Trophoblast cell (in vitro differentiated cells and primary cell): ENCODE measurements around the gene STAMBP.

Experiments
- DNase-seq, 2 donors: peaks; one replicate each; pipeline ENCODE4 v3.0.0-alpha.2; 2016
- H2AFZ ChIP-seq: 2 replicates; pipeline ENCODE4 v1.6.1; 2013; ENCODE audit warnings: low read length, moderate library complexity, mild to moderate bottlenecking; ENCODE audit not compliant: insufficient read depth, poor library complexity
- H2AK5ac ChIP-seq: 2 replicates; pipeline ENCODE4 v1.6.1; 2013; ENCODE audit warnings: mild to moderate bottlenecking, low read length
- H2BK120ac ChIP-seq: 2 replicates; pipeline ENCODE4 v1.6.1; 2013; ENCODE audit warnings: low read length, mild to moderate bottlenecking, moderate library complexity; ENCODE audit not compliant: insufficient read depth, poor library complexity
- H2BK12ac ChIP-seq: 2 replicates; pipeline ENCODE4 v1.6.1; 2013; ENCODE audit warnings: mild to moderate bottlenecking, low read length, moderate library complexity
- H2BK5ac ChIP-seq: 2 replicates; pipeline ENCODE4 v1.6.1; 2013; ENCODE audit warnings: low read length, low read depth, moderate library complexity, mild to moderate bottlenecking; ENCODE audit not compliant: poor library complexity
- H3K14ac ChIP-seq: 2 replicates; pipeline ENCODE4 v1.6.1; 2013; ENCODE audit warnings: mild to moderate bottlenecking, low read length
- H3K18ac ChIP-seq: 2 replicates; pipeline ENCODE4 v1.6.1; 2013; ENCODE audit warnings: mild to moderate bottlenecking, low read length
- H3K23ac ChIP-seq: 2 replicates; pipeline ENCODE4 v1.6.1; 2013; ENCODE audit warnings: low read length
- H3K27ac ChIP-seq: 2 replicates; pipeline ENCODE4 v1.5.1; 2013; ENCODE audit warnings: low read depth, mild to moderate bottlenecking, inconsistent platforms, low read length, moderate library complexity
- H3K27me3 ChIP-seq: 2 replicates; pipeline ENCODE4 v1.6.1; 2013; ENCODE audit warnings: inconsistent platforms, mild to moderate bottlenecking, low read length, moderate library complexity; ENCODE audit not compliant: insufficient read depth
- H3K36me3 ChIP-seq, 2 experiments: 1 replicate in 1 of 2; 2 replicates in 1 of 2; pipeline ENCODE4 v1.6.1; 2013; ENCODE audit warnings: low read length in 2 of 2, mild to moderate bottlenecking in 2 of 2, moderate library complexity in 1 of 2; ENCODE audit not compliant: insufficient read depth in 2 of 2, control insufficient read depth in 1 of 2
- H3K4ac ChIP-seq: 2 replicates; pipeline ENCODE4 v1.6.1; 2013; ENCODE audit warnings: low read depth, mild to moderate bottlenecking, low read length, moderate library complexity
- H3K4me1 ChIP-seq, 2 experiments: 1 replicate in 1 of 2; 2 replicates in 1 of 2; pipeline ENCODE4 v1.6.1; 2013; ENCODE audit warnings: low read length in 2 of 2, mild to moderate bottlenecking in 2 of 2, moderate library complexity in 1 of 2; ENCODE audit not compliant: insufficient read depth in 2 of 2, control insufficient read depth in 1 of 2
- H3K4me2 ChIP-seq: 2 replicates; pipeline ENCODE4 v1.6.1; 2013; ENCODE audit warnings: inconsistent platforms, mild to moderate bottlenecking, low read length, moderate library complexity
- H3K4me3 ChIP-seq: 2 replicates; pipeline ENCODE4 v1.5.1; 2013; ENCODE audit warnings: mild to moderate bottlenecking, low read depth, low read length, inconsistent platforms
- H3K79me1 ChIP-seq: one replicate; pipeline ENCODE4 v1.6.1; 2013; ENCODE audit warnings: low read length
- H3K79me2 ChIP-seq: 2 replicates; pipeline ENCODE4 v1.6.1; 2013; ENCODE audit warnings: low read length, mild to moderate bottlenecking; ENCODE audit not compliant: control insufficient read depth, insufficient read depth, poor library complexity
- H3K9ac ChIP-seq: 2 replicates; pipeline ENCODE4 v1.6.1; 2013; ENCODE audit warnings: mild to moderate bottlenecking, low read length
- H3K9me3 ChIP-seq: 2 replicates; pipeline ENCODE4 v1.6.1; 2013; ENCODE audit warnings: low read depth, mild to moderate bottlenecking, control low read depth, inconsistent platforms, low read length; ENCODE audit not compliant: insufficient read depth
- H4K12ac ChIP-seq: 2 replicates; pipeline ENCODE4 v1.6.1; 2013; ENCODE audit warnings: low read depth, mild to moderate bottlenecking, low read length, moderate library complexity
- H4K8ac ChIP-seq: 2 replicates; pipeline ENCODE4 v1.6.1; 2013; ENCODE audit warnings: low read depth, mild to moderate bottlenecking, low read length, moderate library complexity
- H4K91ac ChIP-seq: one replicate; pipeline ENCODE4 v1.6.1; 2013; ENCODE audit warnings: low read depth, mild to moderate bottlenecking, low read length, moderate library complexity
- WGBS: extraction: QIAGEN DNeasy Blood & Tissue Kit; methylation state at CpG from one replicate; pipeline ENCODE4 v1.1.7; 2013; ENCODE audit warnings: missing lambda C conversion rate; ENCODE audit not compliant: insufficient read length, insufficient coverage; ENCODE audit errors: extremely low coverage; 5-methylcytosine and 5-hydroxymethylcytosine counted together

STAMBP gene

DNA sequence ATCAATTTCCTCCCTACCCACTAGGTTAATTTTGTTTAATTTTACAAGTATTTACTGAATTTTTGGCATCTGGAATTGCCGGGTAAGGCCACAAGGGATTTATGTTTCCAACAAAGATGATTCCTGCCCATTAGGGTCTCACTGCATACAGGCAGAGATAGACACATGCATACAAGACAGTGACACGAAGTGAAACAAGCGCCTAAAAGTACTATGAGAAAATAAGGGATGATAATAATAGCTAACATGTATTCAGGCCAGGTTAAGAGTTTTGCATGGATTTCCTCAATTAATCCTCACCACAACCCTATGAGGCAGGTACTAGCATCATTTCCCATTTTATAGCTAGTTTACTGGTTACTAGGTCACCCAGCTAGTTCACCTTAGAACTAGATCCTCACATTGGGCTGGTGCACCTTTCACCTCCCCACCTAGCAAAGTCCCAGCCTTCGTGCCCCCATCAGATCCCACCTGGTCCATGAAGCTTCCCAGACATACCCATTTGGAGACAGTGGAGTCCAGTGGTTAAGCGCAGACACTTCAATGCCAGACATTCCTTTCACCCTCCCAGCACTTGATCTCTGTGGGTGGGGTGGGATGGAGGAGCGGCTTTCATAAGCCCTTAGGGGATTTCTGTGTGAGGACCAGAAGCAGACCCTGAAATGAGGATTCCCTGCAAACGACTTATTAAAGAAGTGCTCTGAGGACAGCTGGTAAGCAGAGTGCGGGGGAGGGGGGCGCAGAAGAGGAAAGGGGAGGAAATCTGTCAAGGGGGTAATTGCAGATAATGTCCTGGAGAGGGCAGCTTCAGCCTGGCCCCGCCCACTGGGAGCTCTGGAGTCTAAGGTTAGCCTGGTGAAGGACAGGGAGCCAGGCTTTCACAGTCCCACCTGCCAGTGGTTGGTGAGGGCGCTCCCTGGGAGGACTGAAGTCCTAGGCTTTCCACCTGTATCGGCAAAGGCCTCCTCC, 92.1 kb downstream of the STAMBP start:
- H3K36me3 ChIP-seq: no peaks in the 10 kb centered on the region
- H3K4me1 ChIP-seq: peaks cover 5 to 7% of the 10 kb centered on the region in 2 experiments
- H4K8ac ChIP-seq: no peak overlapping the region
- no peak overlapping the region for H2AFZ ChIP-seq
- H4K12ac ChIP-seq: no peak overlapping the region
- H3K4ac ChIP-seq: no peak overlapping the region
- peak in 1 of 2 donors; percentile 47 for DNase-seq
- no peak overlapping the region for H2BK5ac ChIP-seq
- no peak overlapping the region for H3K18ac ChIP-seq
- H3K79me2 ChIP-seq: no peaks in the 10 kb centered on the region
- H3K9ac ChIP-seq: no peak overlapping the region
- no peak overlapping the region for H2BK120ac ChIP-seq
- no peak overlapping the region for H4K91ac ChIP-seq
- no peak overlapping the region for H3K4me2 ChIP-seq
- H2AK5ac ChIP-seq: no peak overlapping the region
- H3K9me3 ChIP-seq: no peaks in the 10 kb centered on the region
- H3K27ac ChIP-seq: no peak overlapping the region
- no CpG with 5 or more reads among the region's 12 CpGs for WGBS
- no peaks in the 10 kb centered on the region for H3K79me1 ChIP-seq
- no peak overlapping the region for H3K23ac ChIP-seq
- H3K4me3 ChIP-seq: no peak overlapping the region
- no peak overlapping the region for H2BK12ac ChIP-seq
- no peak overlapping the region for H3K14ac ChIP-seq
- no peaks in the 10 kb centered on the region for H3K27me3 ChIP-seq

DNA sequence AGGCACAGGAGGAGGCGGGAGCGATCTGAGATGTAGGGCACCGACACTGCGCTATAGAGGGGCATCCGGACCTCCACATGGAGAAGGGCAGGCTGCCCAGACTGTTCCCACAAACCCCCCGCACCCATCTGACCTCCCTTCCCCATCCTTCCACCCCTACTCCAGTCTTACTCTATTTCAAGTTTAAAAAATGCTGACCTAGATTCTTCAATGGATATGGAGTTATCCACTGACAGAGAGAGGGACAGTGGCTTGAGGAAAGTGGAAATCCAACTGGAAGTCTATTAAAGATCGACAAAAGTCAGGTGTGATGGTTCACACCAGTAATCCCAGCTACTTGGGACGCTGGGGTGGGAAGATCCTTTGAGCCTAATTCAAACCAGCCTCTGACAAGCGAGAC, 92.8 kb downstream of the STAMBP start:
- no CpG with 5 or more reads among the region's 9 CpGs for WGBS
- Histone ChIP-seq H3K79me1 (no peaks in the 10 kb centered on the region), H2AK5ac (no peak overlapping the region)

GRCh38 chr2:73922681-73923080, 93.9 kb downstream of the STAMBP start:
- Histone ChIP-seq H3K79me2 (peaks cover 4% of the 10 kb centered on the region), H4K8ac (no peak overlapping the region), H3K23ac (no peak overlapping the region), H2AFZ (no peak overlapping the region), H2BK12ac (no peak overlapping the region), H2BK120ac (no peak overlapping the region), H3K27me3 (no peaks in the 10 kb centered on the region), H3K36me3 (no peaks in the 10 kb centered on the region), H3K4me3 (no peak overlapping the region), H3K4me1 (peaks cover 5 to 7% of the 10 kb centered on the region in 2 experiments), H3K9ac (no peak overlapping the region), H3K18ac (no peak overlapping the region), H2AK5ac (no peak overlapping the region), H3K27ac (no peak overlapping the region), H3K4ac (no peak overlapping the region), H3K14ac (no peak overlapping the region), H3K9me3 (no peaks in the 10 kb centered on the region), H3K4me2 (no peak overlapping the region), H4K12ac (no peak overlapping the region), H4K91ac (no peak overlapping the region), H2BK5ac (no peak overlapping the region), H3K79me1 (peaks cover 4% of the 10 kb centered on the region)
- WGBS: no CpG with 5 or more reads among the region's 5 CpGs
- peak in 1 of 2 donors; percentile 83 for DNase-seq

More for the DNA sequence above, 92.8 kb downstream of the STAMBP start:
- Histone ChIP-seq H4K12ac (no peak overlapping the region), H3K27ac (no peak overlapping the region), H3K18ac (no peak overlapping the region), H3K4me1 (peaks cover 5 to 7% of the 10 kb centered on the region in 2 experiments), H2BK12ac (no peak overlapping the region), H3K4ac (no peak overlapping the region), H4K91ac (no peak overlapping the region), H3K9ac (no peak overlapping the region), H3K36me3 (no peaks in the 10 kb centered on the region), H3K9me3 (no peaks in the 10 kb centered on the region), H3K4me2 (no peak overlapping the region), H3K27me3 (no peaks in the 10 kb centered on the region), H3K4me3 (no peak overlapping the region), H2AFZ (no peak overlapping the region), H4K8ac (no peak overlapping the region), H3K79me2 (no peaks in the 10 kb centered on the region), H2BK5ac (no peak overlapping the region), H3K23ac (no peak overlapping the region), H2BK120ac (no peak overlapping the region), H3K14ac (no peak overlapping the region)
- DNase-seq: no peak
